ENCODE measurements around the gene MAD1L1. TPM values are rescaled to one million over a fixed set of nuclear protein-coding genes. Genes with fewer than 3 reads are reported as not detected.

Gene MAD1L1
- polyA plus RNA-seq, 4 donors: 22.6 to 26.9 (median 24.6) TPM

GRCh38 chr7:2258661-2259365 lies 26.1 kb upstream of the MAD1L1 start:
- DNase-seq (ENCODE audit: low read depth in 4 of 4, low spot score in 3 of 4): no peak

- DNase-seq (ENCODE audit: low read depth in 4 of 4, low spot score in 3 of 4): no peak
Measured at GRCh38 chr7:2257651-2258050, 24.9 kb upstream of the MAD1L1 start.

- DNase-seq (ENCODE audit: low read depth in 4 of 4, low spot score in 3 of 4): no peak
Measured at GRCh38 chr7:2257046-2257551, 24.4 kb upstream of the MAD1L1 start.

DNA sequence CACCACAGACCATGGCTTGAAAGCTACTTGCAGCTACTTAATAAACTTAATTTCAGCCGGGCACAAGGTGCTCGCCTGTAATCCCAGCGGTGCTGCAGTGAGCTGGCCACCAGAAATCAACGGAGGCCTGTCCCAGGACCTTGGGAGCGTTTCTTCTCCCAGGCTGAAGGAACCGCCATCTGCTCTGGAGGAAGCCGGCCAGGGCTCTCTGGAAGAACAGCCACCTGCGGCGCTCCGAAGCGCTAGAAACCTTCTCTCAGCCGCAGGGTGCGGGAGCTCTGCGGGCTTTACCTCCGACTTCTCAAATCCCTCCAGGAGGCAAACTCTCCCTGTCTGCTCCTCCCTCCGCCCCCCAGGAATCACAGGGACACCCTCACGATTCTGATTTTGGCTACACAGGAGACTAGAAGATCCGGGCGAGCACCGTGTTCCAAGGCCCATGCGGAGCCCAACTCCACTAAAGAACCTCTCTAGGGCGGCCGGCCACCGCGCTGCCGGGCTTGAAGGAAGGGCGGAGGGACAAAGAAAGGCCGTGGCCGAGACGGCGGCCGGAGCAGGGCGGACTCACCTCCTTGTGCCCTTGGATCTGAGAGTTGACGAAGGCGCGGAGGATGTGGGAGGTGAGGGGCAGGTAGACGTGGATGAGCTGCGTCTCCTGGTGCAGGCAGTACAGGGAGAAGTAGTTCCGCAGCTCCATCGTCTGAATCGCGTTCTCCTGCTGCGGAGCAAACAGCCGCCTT lies 23.7 kb upstream of the MAD1L1 start:
- no peak for DNase-seq (ENCODE audit: low read depth in 4 of 4, low spot score in 3 of 4)

- no peak for DNase-seq (ENCODE audit: low read depth in 4 of 4, low spot score in 3 of 4)
Measured at GRCh38 chr7:2255145-2256139, 22.7 kb upstream of the MAD1L1 start.

DNA sequence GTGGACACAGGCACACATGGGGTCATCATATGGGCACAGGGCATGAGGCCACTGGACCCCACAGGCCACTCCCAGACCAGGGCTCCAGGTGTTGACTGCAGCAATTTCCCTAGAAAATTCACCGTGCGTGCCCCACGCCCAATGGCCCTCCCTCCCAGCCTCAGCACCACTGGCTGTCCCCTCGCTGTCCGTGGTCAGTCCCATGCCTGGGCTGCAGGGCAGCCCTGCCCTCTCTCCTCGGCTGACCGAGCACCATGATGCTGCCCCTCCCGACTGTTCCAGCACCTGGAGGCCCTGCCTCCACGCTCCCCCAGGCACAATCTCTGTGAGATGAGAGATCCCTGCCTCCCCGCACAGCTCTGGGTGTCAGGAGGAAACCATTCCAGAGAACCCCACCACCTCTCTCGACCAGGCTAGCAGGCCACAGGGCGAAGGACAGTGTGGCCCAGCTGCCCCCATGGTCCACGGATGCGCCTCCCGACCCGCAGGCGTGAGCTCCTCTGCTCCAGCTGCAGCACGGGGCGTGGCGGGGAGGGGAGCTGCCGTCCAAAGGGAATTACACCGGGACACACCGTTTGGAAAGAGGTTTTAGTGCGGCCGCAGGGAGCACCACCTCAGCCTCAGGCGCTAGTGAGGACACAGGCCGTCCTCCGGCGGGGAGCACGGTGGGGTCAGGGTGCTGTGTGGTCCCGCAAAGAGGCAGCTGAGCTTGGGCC lies 21.8 kb upstream of the MAD1L1 start:
- no peak for DNase-seq (ENCODE audit: low read depth in 4 of 4, low spot score in 3 of 4)

- DNase-seq (ENCODE audit: low read depth in 4 of 4, low spot score in 3 of 4): no peak
Measured at GRCh38 chr7:2253525-2254244, 20.9 kb upstream of the MAD1L1 start.

DNA sequence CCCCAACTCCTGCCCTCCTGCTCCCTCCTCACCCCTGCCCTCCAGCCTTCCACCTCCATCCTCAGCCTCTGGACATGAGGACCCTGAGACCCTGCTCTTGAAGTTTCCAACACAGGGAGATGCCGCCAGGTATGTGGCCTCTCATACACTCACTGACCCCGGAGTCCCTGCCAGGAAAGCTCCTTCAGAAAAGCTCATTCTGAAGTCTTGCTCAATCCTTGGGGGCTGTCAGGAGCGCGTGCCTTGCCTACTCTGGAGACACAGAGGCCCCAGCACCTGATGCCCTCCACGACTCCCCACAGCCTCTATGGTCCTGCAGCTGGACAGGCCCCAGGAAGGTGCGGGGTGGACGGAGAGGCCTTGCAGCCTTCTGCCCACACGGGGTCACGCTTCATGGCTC lies 20.3 kb upstream of the MAD1L1 start:
- DNase-seq (ENCODE audit: low read depth in 4 of 4, low spot score in 3 of 4): no peak

DNA sequence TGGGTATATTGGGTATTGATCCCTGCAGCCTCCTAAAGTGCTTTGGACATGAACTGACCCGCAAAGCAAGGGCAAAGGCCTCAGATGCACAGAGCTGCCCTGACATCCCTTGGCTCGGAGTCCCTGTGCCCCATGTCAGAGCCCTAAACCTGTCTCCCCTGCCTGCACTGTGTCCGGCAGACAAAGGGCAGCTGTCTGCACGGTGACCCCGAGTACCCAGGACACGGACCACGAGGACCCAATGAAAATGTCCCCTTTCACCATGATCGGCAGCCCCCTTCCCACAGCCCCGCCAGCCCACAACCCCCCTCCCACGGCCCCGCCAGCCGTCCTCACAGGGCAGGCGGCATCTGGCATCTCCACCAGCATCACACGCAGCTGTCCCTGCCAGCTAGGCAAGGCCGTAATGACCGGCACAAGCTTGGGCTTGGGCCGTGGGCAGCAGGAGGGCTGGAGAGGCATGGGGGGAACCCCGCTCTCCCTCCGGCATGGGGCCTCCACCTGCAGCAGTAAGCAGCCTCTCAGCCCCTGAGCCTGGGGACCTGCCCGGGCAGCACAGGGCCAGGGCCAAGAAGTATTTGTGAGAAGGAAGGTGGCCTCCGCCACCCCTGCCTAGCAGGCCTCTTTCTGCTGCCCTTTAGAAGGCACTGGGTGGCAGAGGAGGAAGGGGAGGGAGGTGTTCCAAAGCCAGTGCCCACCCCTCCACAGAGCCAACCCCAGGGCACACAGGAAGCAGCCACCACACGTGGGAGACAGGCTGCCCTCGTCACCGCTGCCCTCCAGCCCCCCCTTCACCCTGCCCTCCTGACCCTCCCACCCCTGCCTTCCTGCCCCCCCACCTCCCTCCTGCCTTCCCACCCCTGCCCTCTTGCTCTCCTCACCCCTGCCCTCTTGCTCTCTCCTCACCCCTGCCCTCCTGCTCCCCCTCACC lies 19.4 kb upstream of the MAD1L1 start:
- no peak for DNase-seq (ENCODE audit: low read depth in 4 of 4, low spot score in 3 of 4)

DNA sequence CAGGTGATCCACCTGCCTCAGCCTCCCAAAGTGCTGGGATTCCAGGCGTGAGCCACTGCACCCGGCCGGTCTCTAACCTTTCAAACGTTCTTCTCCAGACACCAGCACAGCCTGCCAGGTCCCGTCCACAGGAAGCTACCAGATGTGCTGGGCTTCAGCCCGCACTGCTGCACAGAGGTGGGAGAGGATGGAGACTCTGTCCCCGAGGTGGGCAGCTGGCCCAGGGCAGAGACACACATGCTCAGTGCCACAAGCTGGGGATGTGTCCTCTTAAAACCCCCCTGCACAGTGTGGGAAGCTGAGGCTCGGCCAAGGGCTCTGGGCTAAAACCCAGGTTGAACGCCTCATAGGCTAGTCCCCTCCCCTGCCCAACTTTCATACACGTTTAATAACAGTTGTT lies 18.6 kb upstream of the MAD1L1 start:
- no peak for DNase-seq (ENCODE audit: low read depth in 4 of 4, low spot score in 3 of 4)

DNA sequence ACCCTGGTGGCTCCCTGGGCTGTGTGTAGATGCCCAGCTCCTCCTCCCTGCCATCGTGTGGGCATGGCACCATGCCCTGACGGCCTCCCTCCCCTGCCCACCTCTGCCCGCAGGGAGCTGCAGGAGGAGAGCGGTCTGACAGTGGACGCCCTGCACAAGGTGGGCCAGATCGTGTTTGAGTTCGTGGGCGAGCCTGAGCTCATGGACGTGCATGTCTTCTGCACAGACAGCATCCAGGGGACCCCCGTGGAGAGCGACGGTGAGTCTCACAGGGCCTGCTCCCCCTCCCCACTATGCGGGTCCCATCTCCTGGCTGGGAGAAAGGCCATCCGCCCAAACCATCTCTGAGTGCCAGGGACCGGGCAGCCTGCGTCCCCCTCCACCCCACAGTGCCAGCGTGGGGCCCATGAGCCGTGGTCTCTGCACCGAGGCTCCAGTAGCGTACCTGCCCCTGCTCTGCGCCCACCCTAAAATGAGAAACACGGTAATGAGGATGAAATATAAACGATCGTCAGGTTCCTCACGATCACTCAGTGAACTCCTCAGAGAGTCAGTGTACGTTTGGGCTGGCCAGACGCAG lies 17.1 kb upstream of the MAD1L1 start:
- no peak for DNase-seq (ENCODE audit: low read depth in 4 of 4, low spot score in 3 of 4)

DNA sequence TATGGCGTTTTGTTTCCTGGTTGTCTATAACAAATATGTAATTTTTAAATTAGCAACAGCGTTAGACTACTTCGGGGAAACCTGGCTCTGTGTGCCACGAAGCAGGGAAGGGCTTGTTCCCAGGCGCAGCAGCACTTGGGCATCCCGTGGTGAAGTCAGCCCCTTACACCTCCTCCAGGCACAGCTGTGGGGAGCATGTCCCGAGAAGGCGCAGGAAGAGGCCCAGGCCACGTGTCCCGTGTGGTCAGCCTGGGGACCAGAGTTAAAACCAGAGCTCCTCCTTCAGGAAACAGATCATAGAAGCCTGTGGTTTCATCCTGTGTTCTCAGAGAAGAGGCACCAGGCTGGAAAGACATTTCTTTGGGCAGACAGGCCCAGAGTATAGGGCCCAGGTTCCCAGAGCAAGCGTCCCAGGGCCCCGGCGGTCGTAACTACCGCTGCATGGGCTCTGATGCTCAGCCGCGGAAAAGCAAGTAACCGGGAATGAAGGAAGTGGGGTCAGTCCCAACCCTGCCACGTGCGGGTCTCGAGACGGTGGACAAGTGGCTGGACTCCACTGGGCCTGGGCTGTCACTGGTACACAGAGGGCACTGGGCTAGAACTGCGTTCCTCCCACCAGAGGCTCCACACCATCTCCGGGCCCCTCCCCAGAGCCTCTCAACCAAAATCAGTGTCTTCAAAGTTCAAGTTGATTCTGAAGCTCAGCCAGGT lies 16.4 kb upstream of the MAD1L1 start:
- no peak for DNase-seq (ENCODE audit: low read depth in 4 of 4, low spot score in 3 of 4)

DNA sequence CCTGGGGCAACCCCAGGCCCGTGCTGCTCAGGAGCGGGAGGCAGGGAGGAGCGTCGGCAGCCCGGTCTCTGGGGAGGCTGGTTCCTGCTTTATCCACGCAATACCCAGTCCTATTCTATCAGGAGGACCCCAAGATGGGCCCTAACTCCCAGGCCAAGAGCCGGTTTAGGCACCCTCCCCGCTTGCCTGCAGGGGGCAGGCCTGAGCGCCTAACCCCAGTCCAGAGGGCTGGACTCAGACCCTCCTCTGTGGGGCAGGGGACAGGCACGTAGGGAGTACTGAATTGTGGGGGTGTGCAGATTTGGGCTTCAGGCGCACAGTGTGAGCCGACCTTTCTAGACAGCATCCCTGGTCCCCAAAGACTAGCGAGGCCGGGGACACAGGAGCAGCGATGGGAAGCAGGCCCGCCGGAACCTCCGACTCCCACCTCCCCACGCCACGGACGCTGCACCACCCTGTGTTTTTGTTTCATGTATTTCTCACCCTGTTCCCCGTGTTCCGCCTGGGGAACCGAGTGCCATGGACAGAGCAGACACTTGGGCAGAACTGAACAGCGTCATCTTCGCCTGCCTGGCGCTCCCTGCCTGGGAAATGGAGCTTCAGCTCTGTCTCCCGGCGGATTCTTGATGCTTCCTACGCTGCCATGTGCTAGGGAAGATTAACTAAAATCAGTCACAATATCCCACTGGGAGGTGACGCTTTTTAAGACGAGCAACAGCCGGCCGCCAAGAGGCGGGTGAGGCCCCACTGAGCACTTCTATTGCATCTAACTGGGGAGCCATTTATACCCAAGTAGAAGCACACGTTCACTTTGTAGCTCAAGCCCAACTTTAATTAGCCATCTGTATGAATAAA lies 14.6 kb upstream of the MAD1L1 start:
- no peak for DNase-seq (ENCODE audit: low read depth in 4 of 4, low spot score in 3 of 4)

GRCh38 chr7:2245883-2246675 lies 13.3 kb upstream of the MAD1L1 start:
- DNase-seq (ENCODE audit: low read depth in 4 of 4, low spot score in 3 of 4): no peak

- DNase-seq (ENCODE audit: low read depth in 4 of 4, low spot score in 3 of 4): no peak
Measured at GRCh38 chr7:2244404-2244995, 11.8 kb upstream of the MAD1L1 start.
